Dermis microvascular lymphatic vessel endothelial cell (primary cell): Measurements from ENCODE around the gene GARNL3. TPM values are rescaled to one million over a fixed set of nuclear protein-coding genes. Genes with fewer than 3 reads are reported as not detected.

Source experiments
- DNase-seq, 2 donors: peaks; one replicate each; pipeline versions ENCODE4 v3.0.0 to v3.0.0-alpha.2; 2010; ENCODE audit warnings: low read depth in 2 of 2
- total RNA-seq: library from RNA; depleted of rRNA; stranded (reverse); fragments of >200 nt; gene quantifications from 2 replicates; pipeline ENCODE4 v1.2.1, GENCODE V29; 2014

The GARNL3 gene
- total RNA-seq, 1 donor from 2014 or later = 2.3 TPM

GRCh38 chr9:127384016-127384730, 119.6 kb downstream of the GARNL3 start:
- no peak for DNase-seq

- DNase-seq = no peak
Measured at GRCh38 chr9:127384901-127385300, 120.3 kb downstream of the GARNL3 start.

- DNase-seq = no peak
Measured at GRCh38 chr9:127386249-127386648, 121.7 kb downstream of the GARNL3 start.

GRCh38 chr9:127386981-127387380, 122.4 kb downstream of the GARNL3 start:
- DNase-seq = no peak

GRCh38 chr9:127388037-127388855, 123.7 kb downstream of the GARNL3 start:
- no peak for DNase-seq

GRCh38 chr9:127388856-127389238, 124.3 kb downstream of the GARNL3 start:
- no peak for DNase-seq

GRCh38 chr9:127389381-127390247, 125.0 kb downstream of the GARNL3 start:
- no peak for DNase-seq

GRCh38 chr9:127390248-127390545, 125.6 kb downstream of the GARNL3 start:
- DNase-seq = no peak

GRCh38 chr9:127390563-127390962, 126.0 kb downstream of the GARNL3 start:
- no peak for DNase-seq

GRCh38 chr9:127392166-127392565, 127.6 kb downstream of the GARNL3 start:
- no peak for DNase-seq

GRCh38 chr9:127392976-127393375, 128.4 kb downstream of the GARNL3 start:
- DNase-seq = no peak

GRCh38 chr9:127393645-127394044, 129.1 kb downstream of the GARNL3 start:
- no peak for DNase-seq

GRCh38 chr9:127395497-127396252, 131.1 kb downstream of the GARNL3 start:
- no peak for DNase-seq

- no peak for DNase-seq
Measured at GRCh38 chr9:127396253-127396807, 131.8 kb downstream of the GARNL3 start.

- DNase-seq = peak; percentile 99 to 100
Measured at GRCh38 chr9:127396808-127397645, 132.5 kb downstream of the GARNL3 start, which contains the start of gene SLC2A8. TSS of gene SLC2A8 (plus strand) at chr9:127397169. CDS start at chr9:127397231, 62 bp downstream.

GRCh38 chr9:127397646-127398274, 133.2 kb downstream of the GARNL3 start:
- DNase-seq = peak in 1 of 2 donors; percentile 66

- DNase-seq = no peak
Measured at GRCh38 chr9:127398275-127398647, 133.7 kb downstream of the GARNL3 start.

- DNase-seq = no peak
Measured at GRCh38 chr9:127398715-127399400, 134.3 kb downstream of the GARNL3 start.

GRCh38 chr9:127399736-127400269, 135.2 kb downstream of the GARNL3 start:
- no peak for DNase-seq
